Measurements from ENCODE around the gene NRG3.

DNA sequence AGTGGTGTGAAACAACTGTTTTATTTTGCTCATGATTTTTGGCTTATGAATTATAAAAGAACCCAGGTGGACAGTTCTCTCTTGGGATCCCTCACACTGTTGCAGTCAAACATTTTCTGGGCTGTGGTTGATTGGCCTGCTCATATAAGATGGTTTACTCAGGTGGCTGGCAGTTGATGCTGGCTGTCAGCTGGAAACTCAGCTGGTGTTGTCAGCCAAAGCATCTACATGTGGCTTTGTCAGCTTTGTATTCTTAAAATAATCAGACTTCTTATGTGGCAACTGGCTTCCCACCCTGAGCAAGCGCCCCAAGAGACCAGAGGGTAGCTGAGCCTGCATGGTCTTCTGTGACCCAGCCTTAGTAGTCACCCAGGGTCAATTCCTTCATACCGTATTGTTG is 534.7 kb downstream of the NRG3 start:
- TF ChIP-seq, protein P1, sequence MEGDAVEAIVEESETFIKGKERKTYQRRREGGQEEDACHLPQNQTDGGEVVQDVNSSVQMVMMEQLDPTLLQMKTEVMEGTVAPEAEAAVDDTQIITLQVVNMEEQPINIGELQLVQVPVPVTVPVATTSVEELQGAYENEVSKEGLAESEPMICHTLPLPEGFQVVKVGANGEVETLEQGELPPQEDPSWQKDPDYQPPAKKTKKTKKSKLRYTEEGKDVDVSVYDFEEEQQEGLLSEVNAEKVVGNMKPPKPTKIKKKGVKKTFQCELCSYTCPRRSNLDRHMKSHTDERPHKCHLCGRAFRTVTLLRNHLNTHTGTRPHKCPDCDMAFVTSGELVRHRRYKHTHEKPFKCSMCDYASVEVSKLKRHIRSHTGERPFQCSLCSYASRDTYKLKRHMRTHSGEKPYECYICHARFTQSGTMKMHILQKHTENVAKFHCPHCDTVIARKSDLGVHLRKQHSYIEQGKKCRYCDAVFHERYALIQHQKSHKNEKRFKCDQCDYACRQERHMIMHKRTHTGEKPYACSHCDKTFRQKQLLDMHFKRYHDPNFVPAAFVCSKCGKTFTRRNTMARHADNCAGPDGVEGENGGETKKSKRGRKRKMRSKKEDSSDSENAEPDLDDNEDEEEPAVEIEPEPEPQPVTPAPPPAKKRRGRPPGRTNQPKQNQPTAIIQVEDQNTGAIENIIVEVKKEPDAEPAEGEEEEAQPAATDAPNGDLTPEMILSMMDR (conservative IDR thresholded peaks at IDR 0.05 in 1 of 2, IDR thresholded peaks at IDR 0.05 in 1 of 2; ENCODE audit: low read depth in 1 of 2, low read length in 2 of 2), result no peak
- TF ChIP-seq EZH2 (IDR thresholded peaks at IDR 0.05; ENCODE audit: low read length, missing control alignments), result no peak

All from fibroblast of lung (primary cell).